Liver (tissue), 3 donors: ENCODE results near the gene HNRNPM.
A peak's percentile ranks its signal among the peaks of the same experiment; 100 is the strongest.

ENCODE experiments used
- TF ChIP-seq, protein P1 (sequence below): fragments of 150-350 bp; IDR thresholded peaks from 2 replicates; pipeline ENCODE4 v1.5.1; 2017; ENCODE audit warnings: improper control_type of control experiment, low read depth, low read length; ENCODE audit not compliant: missing input control
- TF ChIP-seq, protein P2 (sequence below): IDR thresholded peaks from 2 replicates; pipeline ENCODE4 v1.6.1; 2016; ENCODE audit warnings: antibody characterized with exemption
- donor health status: healthy.
- donor health status: healthy.

DNA sequence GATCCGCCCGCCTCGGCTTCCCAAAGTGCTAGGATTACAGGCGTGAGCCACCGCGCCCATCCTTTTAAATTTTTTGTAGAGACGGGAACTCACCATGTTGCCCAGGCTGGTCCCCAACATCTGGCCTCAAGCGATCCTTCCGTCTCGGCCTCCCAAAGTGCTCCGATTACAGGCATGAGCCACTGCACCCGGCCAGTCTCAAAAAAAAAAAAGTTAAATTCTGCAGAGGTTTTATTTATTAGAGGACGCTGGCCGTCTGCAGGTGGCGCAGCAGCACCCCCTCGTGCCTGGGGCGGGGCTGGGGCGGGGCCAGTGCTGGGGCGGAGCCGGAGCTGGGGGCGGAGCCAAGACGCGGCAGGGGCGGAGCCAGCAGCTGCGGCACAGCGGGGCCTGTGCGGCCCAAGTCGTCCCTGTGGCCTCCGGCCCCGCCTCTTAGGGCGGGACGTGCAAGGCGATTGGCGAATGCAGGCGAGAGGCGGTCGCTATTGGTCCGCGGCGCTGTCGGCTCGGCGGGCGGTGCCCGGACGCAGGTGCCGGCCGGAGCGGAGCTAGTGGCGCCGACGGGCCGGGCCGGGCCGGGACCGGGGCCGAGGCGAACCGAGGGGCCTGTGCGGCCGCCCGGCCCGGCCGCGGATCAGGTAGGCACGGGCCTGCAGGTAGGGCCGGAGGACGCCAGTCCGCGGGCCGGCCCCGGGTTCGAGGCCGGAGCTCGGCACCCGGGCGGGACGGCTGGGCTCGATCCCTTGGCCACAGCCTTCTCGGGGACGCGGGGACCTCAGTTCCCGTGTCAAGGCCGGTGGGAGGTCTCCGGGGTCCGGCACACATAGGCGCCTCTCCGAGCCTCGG lies 31.8 kb upstream of the HNRNPM start, which contains the start of gene MARCHF2:
- TF ChIP-seq, protein P1, sequence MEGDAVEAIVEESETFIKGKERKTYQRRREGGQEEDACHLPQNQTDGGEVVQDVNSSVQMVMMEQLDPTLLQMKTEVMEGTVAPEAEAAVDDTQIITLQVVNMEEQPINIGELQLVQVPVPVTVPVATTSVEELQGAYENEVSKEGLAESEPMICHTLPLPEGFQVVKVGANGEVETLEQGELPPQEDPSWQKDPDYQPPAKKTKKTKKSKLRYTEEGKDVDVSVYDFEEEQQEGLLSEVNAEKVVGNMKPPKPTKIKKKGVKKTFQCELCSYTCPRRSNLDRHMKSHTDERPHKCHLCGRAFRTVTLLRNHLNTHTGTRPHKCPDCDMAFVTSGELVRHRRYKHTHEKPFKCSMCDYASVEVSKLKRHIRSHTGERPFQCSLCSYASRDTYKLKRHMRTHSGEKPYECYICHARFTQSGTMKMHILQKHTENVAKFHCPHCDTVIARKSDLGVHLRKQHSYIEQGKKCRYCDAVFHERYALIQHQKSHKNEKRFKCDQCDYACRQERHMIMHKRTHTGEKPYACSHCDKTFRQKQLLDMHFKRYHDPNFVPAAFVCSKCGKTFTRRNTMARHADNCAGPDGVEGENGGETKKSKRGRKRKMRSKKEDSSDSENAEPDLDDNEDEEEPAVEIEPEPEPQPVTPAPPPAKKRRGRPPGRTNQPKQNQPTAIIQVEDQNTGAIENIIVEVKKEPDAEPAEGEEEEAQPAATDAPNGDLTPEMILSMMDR = peak; percentile 60
- TF ChIP-seq, protein P2, sequence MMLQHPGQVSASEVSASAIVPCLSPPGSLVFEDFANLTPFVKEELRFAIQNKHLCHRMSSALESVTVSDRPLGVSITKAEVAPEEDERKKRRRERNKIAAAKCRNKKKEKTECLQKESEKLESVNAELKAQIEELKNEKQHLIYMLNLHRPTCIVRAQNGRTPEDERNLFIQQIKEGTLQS = no peak
